WI38 (cell line): ENCODE results near the gene RFC2.
"Not testable (repeated sequence)": the region's sequence is repeated elsewhere in the genome, so short reads cannot be mapped to it uniquely, and the experiment has no call there.

Experiments
- H3K4me3 ChIP-seq: 2 replicates; pipeline ENCODE4 v1.5.1; 2011; ENCODE audit warnings: low read depth, mild to moderate bottlenecking, control low read depth, low read length
- CTCF ChIP-seq: IDR thresholded peaks from 2 replicates; pipeline ENCODE4 v1.5.1; 2012; ENCODE audit warnings: low read depth, mild to moderate bottlenecking, control low read depth, low read length

RFC2 gene

GRCh38 chr7:74256491-74257408, 2.6 kb upstream of the RFC2 start:
- no peak overlapping the region for H3K4me3 ChIP-seq
- no peak for TF ChIP-seq CTCF

- not testable (repeated sequence) for H3K4me3 ChIP-seq
These were observed 1.3 kb upstream of the RFC2 start for GRCh38 chr7:74255461-74255860.

- no peak for TF ChIP-seq CTCF
- H3K4me3 ChIP-seq: peak overlapping the region; percentile 90
These were observed 720 bp upstream of the RFC2 start for GRCh38 chr7:74254858-74255379.

GRCh38 chr7:74253835-74254128, 417 bp downstream of the RFC2 start:
- H3K4me3 ChIP-seq: peak overlapping the region; percentile 90
- TF ChIP-seq CTCF: no peak

GRCh38 chr7:74253331-74253730, 868 bp downstream of the RFC2 start:
- H3K4me3 ChIP-seq: peak overlapping the region; percentile 90
- TF ChIP-seq CTCF: no peak

GRCh38 chr7:74252893-74253292, 1.3 kb downstream of the RFC2 start:
- no peak for TF ChIP-seq CTCF
- peak overlapping the region; percentile 90 for H3K4me3 ChIP-seq

- H3K4me3 ChIP-seq: not testable (repeated sequence)
These were observed 5.1 kb downstream of the RFC2 start for GRCh38 chr7:74249058-74249457.

- no peak for TF ChIP-seq CTCF
- no peak overlapping the region for H3K4me3 ChIP-seq
These were observed 6.0 kb downstream of the RFC2 start for GRCh38 chr7:74248156-74248555.
